CD14-positive monocyte (primary cell): ENCODE data around the gene TCF7. TPM values are rescaled to one million over a fixed set of nuclear protein-coding genes. Genes with fewer than 3 reads are reported as not detected.

Source experiments
- DNase-seq, 3 donors: peaks; one replicate each; pipeline ENCODE4 v3.0.0-alpha.2; 2011 to 2022
- H2AFZ ChIP-seq: 2 replicates; pipeline ENCODE4 v1.6.0; 2012; ENCODE audit warnings: mild to moderate bottlenecking, low read depth, low read length, inconsistent platforms; ENCODE audit not compliant: insufficient read depth, poor library complexity, severe bottlenecking
- H3K27ac ChIP-seq, 2 donors: 1 replicate in 1 of 2; 2 replicates in 1 of 2; pipeline ENCODE4 v1.5.1; 2012 to 2013; ENCODE audit warnings: low read length in 2 of 2, control low read depth in 1 of 2, inconsistent platforms in 1 of 2, low read depth in 1 of 2, mild to moderate bottlenecking in 1 of 2
- H3K27me3 ChIP-seq, 2 donors: one replicate each; pipeline versions ENCODE4 v1.6.0 to v1.6.1; 2011 to 2013; ENCODE audit warnings: low read length in 2 of 2; ENCODE audit not compliant: control insufficient read depth in 2 of 2, insufficient read depth in 2 of 2
- H3K36me3 ChIP-seq, 2 donors: replicated peaks in 1 of 2; 1 replicate in 1 of 2; 2 replicates in 1 of 2; pipeline versions ENCODE4 v1.5.1 to v1.6.1; 2012 to 2013; ENCODE audit warnings: low read length in 2 of 2, control low read depth in 1 of 2, inconsistent platforms in 1 of 2, mild to moderate bottlenecking in 1 of 2; ENCODE audit not compliant: insufficient read depth in 2 of 2, control insufficient read depth in 1 of 2
- H3K4me1 ChIP-seq, 2 donors: 1 replicate in 1 of 2; 2 replicates in 1 of 2; pipeline versions ENCODE4 v1.5.1 to v1.6.1; 2012 to 2013; ENCODE audit warnings: low read length in 2 of 2, control low read depth in 1 of 2, inconsistent platforms in 1 of 2, mild to moderate bottlenecking in 1 of 2, moderate library complexity in 1 of 2; ENCODE audit not compliant: insufficient read depth in 2 of 2, control insufficient read depth in 1 of 2
- H3K4me2 ChIP-seq: replicated peaks from 2 replicates; pipeline ENCODE3; 2012; ENCODE audit warnings: low read length, moderate library complexity, mild to moderate bottlenecking; ENCODE audit not compliant: poor library complexity, severe bottlenecking; ENCODE audit errors: extremely low read depth
- H3K4me3 ChIP-seq, 3 experiments: fragments of 200-600 bp in 1 of 3; sonication (generic) in 1 of 3; replicated peaks in 1 of 3; 1 replicate in 2 of 3; 2 replicates in 1 of 3; pipeline ENCODE4 v1.5.1; 2011 to 2013; ENCODE audit warnings: low read length in 3 of 3, mild to moderate bottlenecking in 3 of 3, control low read depth in 2 of 3, low read depth in 2 of 3, inconsistent platforms in 1 of 3, moderate library complexity in 1 of 3
- H3K79me2 ChIP-seq: 2 replicates; pipeline ENCODE4 v1.6.0; 2012; ENCODE audit warnings: mild to moderate bottlenecking, control low read depth, inconsistent platforms, low read length, moderate library complexity; ENCODE audit not compliant: insufficient read depth
- H3K9ac ChIP-seq: 2 replicates; pipeline ENCODE4 v1.6.0; 2017; ENCODE audit warnings: low read length, mild to moderate bottlenecking; ENCODE audit not compliant: insufficient read depth, poor library complexity, severe bottlenecking
- H3K9me3 ChIP-seq, 2 donors: replicated peaks in 1 of 2; 1 replicate in 1 of 2; 2 replicates in 1 of 2; pipeline versions ENCODE4 v1.5.1 to v1.6.1; 2012 to 2013; ENCODE audit warnings: low read length in 2 of 2, control low read depth in 1 of 2; ENCODE audit not compliant: control insufficient read depth in 1 of 2, insufficient read depth in 1 of 2
- H4K20me1 ChIP-seq: 2 replicates; pipeline ENCODE4 v1.6.0; 2012; ENCODE audit warnings: mild to moderate bottlenecking, low read length, control low read depth, moderate library complexity; ENCODE audit not compliant: insufficient read depth
- H3K27ac Mint-ChIP-seq, 7 donors: one replicate each; pipeline ENCODE4 v1.8.0; 2020; ENCODE audit warnings: mild to moderate bottlenecking in 7 of 7, mixed read lengths in 7 of 7, moderate library complexity in 6 of 7, inconsistent platforms in 2 of 7
- H3K27me3 Mint-ChIP-seq, 3 donors: one replicate each; pipeline ENCODE4 v1.8.0; 2021 to 2022; ENCODE audit warnings: low read depth in 3 of 3, mild to moderate bottlenecking in 3 of 3, mixed read lengths in 3 of 3, moderate library complexity in 3 of 3, inconsistent platforms in 1 of 3
- H3K36me3 Mint-ChIP-seq, 2 donors: one replicate each; pipeline ENCODE4 v1.8.0; 2020; ENCODE audit warnings: mixed read lengths in 2 of 2, inconsistent platforms in 1 of 2, mild to moderate bottlenecking in 1 of 2
- H3K4me1 Mint-ChIP-seq: one replicate; pipeline ENCODE4 v1.8.0; 2020; ENCODE audit warnings: mild to moderate bottlenecking, mixed read lengths
- H3K4me3 Mint-ChIP-seq, 2 donors: one replicate each; pipeline ENCODE4 v1.8.0; 2020; ENCODE audit warnings: mild to moderate bottlenecking in 2 of 2, mixed read lengths in 2 of 2, moderate library complexity in 1 of 2
- H3K9me3 Mint-ChIP-seq, 7 donors: one replicate each; pipeline ENCODE4 v1.8.0; 2020 to 2022; ENCODE audit warnings: mixed read lengths in 7 of 7, mild to moderate bottlenecking in 6 of 7, moderate library complexity in 6 of 7, inconsistent platforms in 2 of 7
- WGBS: methylation state at CpG from one replicate; pipeline ENCODE4 v1.1.5; 2013; ENCODE audit warnings: missing lambda C conversion rate; ENCODE audit not compliant: insufficient coverage; 5-methylcytosine and 5-hydroxymethylcytosine counted together
- intact Hi-C, 2 donors: fragments of 100-400 bp; cut with micrococcal nuclease; formaldehyde crosslinking; loops; one replicate each; pipeline versions ENCODE4 v1.15.0 to v1.15.1; 2023
- polyA plus RNA-seq, 3 donors: library from polyadenylated mRNA; depleted of rRNA in 1 of 3; unstranded in 2 of 3; stranded (reverse) in 1 of 3; fragments of 300-500 nt in 2 of 3; fragments of >200 nt in 1 of 3; fragmentation: Illumina TruSeq in 2 of 3; gene quantifications; 1 replicate in 2 of 3; 2 replicates in 1 of 3; pipeline ENCODE4 v1.2.3, GENCODE V29; 2012 to 2021
- TF ChIP-seq, protein P1 (sequence below): fragments of 200-600 bp; IDR thresholded peaks from one replicate; pipeline ENCODE4 v1.8.0; 2022; ENCODE audit warnings: antibody characterized with exemption, mild to moderate bottlenecking

Gene TCF7
- polyA plus RNA-seq, 3 donors, result 0.15 to 0.84 (median 0.83) TPM

DNA sequence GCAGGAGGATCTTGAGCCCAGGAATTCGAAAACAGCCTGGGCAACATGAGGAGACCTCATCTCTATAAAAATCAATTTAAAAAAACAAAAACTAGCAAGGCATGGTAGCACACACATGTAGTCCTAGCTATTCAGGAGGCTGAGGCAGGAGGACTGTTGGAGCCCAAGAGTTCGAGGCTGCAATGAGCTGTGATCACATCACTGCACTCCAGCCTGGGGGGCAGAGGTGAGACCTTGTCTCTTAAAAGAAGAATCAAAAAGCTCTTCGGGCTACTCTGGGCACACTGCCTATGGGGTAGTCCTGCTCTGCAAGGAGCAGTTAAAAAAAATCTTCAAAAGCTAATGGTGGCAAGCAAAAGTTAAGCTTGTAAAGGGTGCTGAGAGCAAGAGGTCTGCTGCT lies 38.8 kb downstream of the TCF7 start:
- DNase-seq, result no peak
- Mint-ChIP-seq H3K27ac (peak overlapping the region in 1 of 7 donors; percentile 63), H3K36me3 (peaks cover 83 to 85% of the 10 kb centered on the region in 2 donors), H3K4me3 (no peak overlapping the region), H3K4me1 (peaks cover 3% of the 10 kb centered on the region), H3K27me3 (peaks cover 0 to 1% (median 0%) of the 10 kb centered on the region in 3 donors), H3K9me3 (no peaks in the 10 kb centered on the region)
- no peak overlapping the region for H3K4me2 ChIP-seq
- peaks cover 90 to 100% of the 10 kb centered on the region in 2 donors for H3K36me3 ChIP-seq
- H3K9me3 ChIP-seq, result no peaks in the 10 kb centered on the region
- no peak overlapping the region for H3K27ac ChIP-seq
- TF ChIP-seq, protein P1, sequence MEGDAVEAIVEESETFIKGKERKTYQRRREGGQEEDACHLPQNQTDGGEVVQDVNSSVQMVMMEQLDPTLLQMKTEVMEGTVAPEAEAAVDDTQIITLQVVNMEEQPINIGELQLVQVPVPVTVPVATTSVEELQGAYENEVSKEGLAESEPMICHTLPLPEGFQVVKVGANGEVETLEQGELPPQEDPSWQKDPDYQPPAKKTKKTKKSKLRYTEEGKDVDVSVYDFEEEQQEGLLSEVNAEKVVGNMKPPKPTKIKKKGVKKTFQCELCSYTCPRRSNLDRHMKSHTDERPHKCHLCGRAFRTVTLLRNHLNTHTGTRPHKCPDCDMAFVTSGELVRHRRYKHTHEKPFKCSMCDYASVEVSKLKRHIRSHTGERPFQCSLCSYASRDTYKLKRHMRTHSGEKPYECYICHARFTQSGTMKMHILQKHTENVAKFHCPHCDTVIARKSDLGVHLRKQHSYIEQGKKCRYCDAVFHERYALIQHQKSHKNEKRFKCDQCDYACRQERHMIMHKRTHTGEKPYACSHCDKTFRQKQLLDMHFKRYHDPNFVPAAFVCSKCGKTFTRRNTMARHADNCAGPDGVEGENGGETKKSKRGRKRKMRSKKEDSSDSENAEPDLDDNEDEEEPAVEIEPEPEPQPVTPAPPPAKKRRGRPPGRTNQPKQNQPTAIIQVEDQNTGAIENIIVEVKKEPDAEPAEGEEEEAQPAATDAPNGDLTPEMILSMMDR, result no peak
- H3K4me3 ChIP-seq, result no peak overlapping the region
- no peak overlapping the region for H3K9ac ChIP-seq
- no peak overlapping the region for H2AFZ ChIP-seq
- H3K27me3 ChIP-seq, result no peaks in the 10 kb centered on the region
- no peaks in the 10 kb centered on the region for H3K79me2 ChIP-seq
- no peaks in the 10 kb centered on the region for H3K4me1 ChIP-seq
- WGBS, result 100% methylated on average over 2 of the region's 3 CpGs
- H4K20me1 ChIP-seq, result peaks cover 31% of the 10 kb centered on the region
- intact Hi-C loops, result no loop called here

DNA sequence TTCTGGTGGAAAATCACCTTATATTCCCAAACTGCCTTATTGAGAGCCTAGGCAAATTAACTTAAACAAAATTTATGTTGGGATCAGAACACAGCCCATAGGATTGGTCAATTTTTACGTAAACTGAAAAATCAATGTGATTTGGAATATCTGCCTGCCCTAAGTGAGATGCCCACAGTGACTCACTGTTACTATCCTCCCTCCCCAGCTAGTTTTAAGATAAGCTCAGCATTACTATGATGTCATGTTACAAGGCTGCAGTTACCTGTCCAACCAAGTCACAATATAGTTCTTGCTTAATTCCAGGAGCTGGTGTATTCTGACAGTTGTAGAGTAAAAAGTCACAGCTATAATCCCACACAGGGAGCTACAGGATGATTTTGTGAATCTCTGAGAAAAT lies 39.2 kb downstream of the TCF7 start:
- Histone ChIP-seq H3K9ac (no peak overlapping the region), H3K27ac (no peak overlapping the region), H2AFZ (no peak overlapping the region), H3K27me3 (no peaks in the 10 kb centered on the region), H3K9me3 (no peaks in the 10 kb centered on the region), H4K20me1 (peaks cover 31% of the 10 kb centered on the region), H3K79me2 (no peaks in the 10 kb centered on the region), H3K4me2 (no peak overlapping the region), H3K36me3 (peaks cover 92 to 100% of the 10 kb centered on the region in 2 donors), H3K4me1 (no peaks in the 10 kb centered on the region), H3K4me3 (no peak overlapping the region)
- WGBS, result no CpG with 5 or more reads among the region's 1 CpG
- Mint-ChIP-seq H3K27ac (peak overlapping the region in 1 of 7 donors; percentile 63), H3K4me1 (peaks cover 3% of the 10 kb centered on the region), H3K27me3 (peaks cover 0 to 1% (median 0%) of the 10 kb centered on the region in 3 donors), H3K4me3 (no peak overlapping the region), H3K9me3 (no peaks in the 10 kb centered on the region), H3K36me3 (peaks cover 85 to 87% of the 10 kb centered on the region in 2 donors)
- DNase-seq, result no peak
- intact Hi-C loops, result no loop called here
- TF ChIP-seq, protein P1, result no peak
